MM.1S (cell line): Measurements from ENCODE around the gene MACROD1.

Source experiments
- DNase-seq: peaks from one replicate; pipeline ENCODE4 v3.0.0-alpha.2; 2015
- H2AFZ ChIP-seq: fragments of 300-600 bp; sonication (generic); 2 replicates; pipeline ENCODE4 v1.6.0; 2016; ENCODE audit warnings: antibody characterized with exemption, low read length
- H3F3A ChIP-seq: fragments of 300-600 bp; sonication (generic); 2 replicates; pipeline ENCODE4 v1.6.1; 2016; ENCODE audit warnings: mild to moderate bottlenecking, antibody characterized with exemption, low read length, moderate library complexity, mixed read lengths; ENCODE audit not compliant: insufficient read depth
- H3K27ac ChIP-seq: fragments of 300-600 bp; sonication (generic); 2 replicates; pipeline ENCODE4 v1.5.1; 2016; ENCODE audit warnings: mild to moderate bottlenecking, low read length
- H3K27me3 ChIP-seq: fragments of 300-600 bp; sonication (generic); replicated peaks from 2 replicates; pipeline ENCODE4 v1.6.0; 2016; ENCODE audit warnings: low read length; ENCODE audit not compliant: insufficient read depth
- H3K36me3 ChIP-seq: fragments of 300-600 bp; sonication (generic); replicated peaks from 2 replicates; pipeline ENCODE4 v1.6.1; 2016; ENCODE audit warnings: mild to moderate bottlenecking, low read length, mixed read lengths; ENCODE audit not compliant: insufficient read depth
- H3K4me1 ChIP-seq: fragments of 300-600 bp; sonication (generic); 2 replicates; pipeline ENCODE4 v1.6.1; 2016; ENCODE audit warnings: low read length, mixed read lengths
- H3K4me2 ChIP-seq: fragments of 300-600 bp; sonication (generic); 2 replicates; pipeline ENCODE4 v1.6.0; 2016; ENCODE audit warnings: low read depth, low read length
- H3K4me3 ChIP-seq: fragments of 300-600 bp; sonication (generic); 2 replicates; pipeline ENCODE4 v1.5.1; 2016; ENCODE audit warnings: low read length, mixed read lengths
- H3K79me2 ChIP-seq: fragments of 300-600 bp; sonication (generic); 2 replicates; pipeline ENCODE4 v1.6.1; 2016; ENCODE audit warnings: mixed run types, low read length, mixed read lengths
- H3K9ac ChIP-seq: fragments of 300-600 bp; sonication (generic); 2 replicates; pipeline ENCODE4 v1.6.1; 2016; ENCODE audit warnings: low read length, mixed read lengths
- H3K9me2 ChIP-seq: fragments of 300-600 bp; sonication (generic); replicated peaks from 2 replicates; pipeline ENCODE4 v1.6.1; 2016; ENCODE audit warnings: mild to moderate bottlenecking, low read length, mixed read lengths; ENCODE audit not compliant: insufficient read depth
- H3K9me3 ChIP-seq: fragments of 300-600 bp; sonication (generic); replicated peaks from 2 replicates; pipeline ENCODE4 v1.6.1; 2016; ENCODE audit warnings: mild to moderate bottlenecking, low read length, mixed read lengths; ENCODE audit not compliant: insufficient read depth
- H4K20me1 ChIP-seq: fragments of 300-600 bp; sonication (generic); 2 replicates; pipeline ENCODE4 v1.6.1; 2016; ENCODE audit warnings: mild to moderate bottlenecking, low read length, moderate library complexity, mixed read lengths; ENCODE audit not compliant: insufficient read depth
- CTCF ChIP-seq: fragments of 300-600 bp; sonication (generic); IDR thresholded peaks from 2 replicates; pipeline ENCODE4 v1.5.1; 2016; ENCODE audit warnings: antibody characterized with exemption, low read length, mixed read lengths
- EZH2 ChIP-seq: fragments of 300-600 bp; sonication (generic); optimal IDR thresholded peaks from 2 replicates; pipeline ENCODE3; 2017; ENCODE audit warnings: low read depth, mild to moderate bottlenecking, antibody characterized with exemption, low read length, mixed read lengths
- EZH2phosphoT487 ChIP-seq: fragments of 300-600 bp; sonication (generic); IDR thresholded peaks from 2 replicates; pipeline ENCODE4 v1.6.1; 2018; ENCODE audit warnings: antibody characterized with exemption, low read length

The MACROD1 gene

GRCh38 chr11:64127267-64128072 lies 38.4 kb downstream of the MACROD1 start:
- Histone ChIP-seq H3K4me2 (no peak overlapping the region), H3K4me1 (no peaks in the 10 kb centered on the region), H3K9me2 (no peaks in the 10 kb centered on the region), H3K9me3 (no peaks in the 10 kb centered on the region), H3K27ac (no peak overlapping the region), H3F3A (no peaks in the 10 kb centered on the region), H3K27me3 (no peaks in the 10 kb centered on the region), H3K9ac (no peak overlapping the region), H3K79me2 (no peaks in the 10 kb centered on the region), H3K4me3 (no peak overlapping the region), H3K36me3 (no peaks in the 10 kb centered on the region), H2AFZ (no peak overlapping the region), H4K20me1 (no peaks in the 10 kb centered on the region)
- TF ChIP-seq EZH2: no peak
- no peak for TF ChIP-seq EZH2phosphoT487
- TF ChIP-seq CTCF: no peak
- no peak for DNase-seq

- no peak overlapping the region for H3K4me2 ChIP-seq
- H4K20me1 ChIP-seq: no peaks in the 10 kb centered on the region
These were observed 39.1 kb downstream of the MACROD1 start for GRCh38 chr11:64126796-64127195.

GRCh38 chr11:64126371-64126770 lies 39.5 kb downstream of the MACROD1 start:
- no peak overlapping the region for H3K4me3 ChIP-seq
- DNase-seq: no peak
- H3K4me1 ChIP-seq: no peaks in the 10 kb centered on the region
- no peaks in the 10 kb centered on the region for H3K79me2 ChIP-seq
- H3K9me3 ChIP-seq: no peaks in the 10 kb centered on the region
- H3F3A ChIP-seq: no peaks in the 10 kb centered on the region
- H3K9me2 ChIP-seq: no peaks in the 10 kb centered on the region
- no peaks in the 10 kb centered on the region for H3K36me3 ChIP-seq
- no peak overlapping the region for H3K27ac ChIP-seq
- TF ChIP-seq EZH2: no peak
- H3K9ac ChIP-seq: no peak overlapping the region
- H3K27me3 ChIP-seq: no peaks in the 10 kb centered on the region
- H3K4me2 ChIP-seq: no peak overlapping the region
- H2AFZ ChIP-seq: no peak overlapping the region
- H4K20me1 ChIP-seq: no peaks in the 10 kb centered on the region

More at GRCh38 chr11:64126796-64127195, 39.1 kb downstream of the MACROD1 start:
- Histone ChIP-seq H3K9ac (no peak overlapping the region), H3K27me3 (no peaks in the 10 kb centered on the region), H3K9me3 (no peaks in the 10 kb centered on the region), H3K4me1 (no peaks in the 10 kb centered on the region), H3K79me2 (no peaks in the 10 kb centered on the region), H2AFZ (no peak overlapping the region), H3K4me3 (no peak overlapping the region), H3K36me3 (no peaks in the 10 kb centered on the region), H3K27ac (no peak overlapping the region), H3F3A (no peaks in the 10 kb centered on the region), H3K9me2 (no peaks in the 10 kb centered on the region)
- no peak for TF ChIP-seq EZH2
- no peak for TF ChIP-seq CTCF
- no peak for DNase-seq

GRCh38 chr11:64125676-64126075 lies 40.2 kb downstream of the MACROD1 start:
- Histone ChIP-seq H3K36me3 (no peaks in the 10 kb centered on the region), H3K9ac (no peak overlapping the region), H3F3A (no peaks in the 10 kb centered on the region), H2AFZ (no peak overlapping the region), H3K4me1 (no peaks in the 10 kb centered on the region), H3K4me3 (no peak overlapping the region), H3K79me2 (no peaks in the 10 kb centered on the region), H3K9me2 (no peaks in the 10 kb centered on the region), H3K9me3 (no peaks in the 10 kb centered on the region), H3K27me3 (no peaks in the 10 kb centered on the region), H3K4me2 (no peak overlapping the region), H4K20me1 (no peaks in the 10 kb centered on the region), H3K27ac (no peak overlapping the region)
- DNase-seq: no peak
- TF ChIP-seq EZH2phosphoT487: no peak
- TF ChIP-seq CTCF: no peak
- TF ChIP-seq EZH2: no peak
